Activated naive CD4-positive, alpha-beta T cell treated with Interleukin-2 at 50 U/mL for 16 hours (primary cell): ENCODE data around the gene TMED8.
"Not testable (repeated sequence)": the region's sequence is repeated elsewhere in the genome, so short reads cannot be mapped to it uniquely, and the experiment has no call there.

Experiments used
- DNase-seq: peaks from one replicate; pipeline ENCODE4 v3.0.0-alpha.2; 2020

The TMED8 gene

GRCh38 chr14:77320238-77320935, 56.5 kb downstream of the TMED8 start, which contains the start of gene POMT2:
Gene POMT2 (minus strand): TSS chr14:77320883. CDS start chr14:77320681, 202 bp downstream.
- peak; percentile 93 for DNase-seq

- DNase-seq, result no peak
These were observed 57.5 kb downstream of the TMED8 start for GRCh38 chr14:77319422-77319821.

GRCh38 chr14:77318756-77319155, 58.1 kb downstream of the TMED8 start:
- not testable (repeated sequence) for DNase-seq

- no peak for DNase-seq
These were observed 58.8 kb downstream of the TMED8 start for GRCh38 chr14:77318006-77318553.

GRCh38 chr14:77316872-77317301, 60.0 kb downstream of the TMED8 start:
- no peak for DNase-seq

- DNase-seq, result no peak
These were observed 60.7 kb downstream of the TMED8 start for GRCh38 chr14:77316195-77316505.

- DNase-seq, result no peak
These were observed 62.1 kb downstream of the TMED8 start for GRCh38 chr14:77314539-77315457.

GRCh38 chr14:77314043-77314442, 62.9 kb downstream of the TMED8 start:
- DNase-seq, result no peak

GRCh38 chr14:77313371-77313770, 63.5 kb downstream of the TMED8 start:
- no peak for DNase-seq

- DNase-seq, result no peak
These were observed 65.7 kb downstream of the TMED8 start for GRCh38 chr14:77311217-77311616.

- no peak for DNase-seq
These were observed 66.9 kb downstream of the TMED8 start for GRCh38 chr14:77310026-77310425.

GRCh38 chr14:77309131-77309530, 67.8 kb downstream of the TMED8 start:
- no peak for DNase-seq

- DNase-seq, result no peak
These were observed 69.9 kb downstream of the TMED8 start for GRCh38 chr14:77306851-77307496.

GRCh38 chr14:77306416-77306815, 70.5 kb downstream of the TMED8 start:
- no peak for DNase-seq

GRCh38 chr14:77305696-77306095, 71.2 kb downstream of the TMED8 start:
- DNase-seq, result no peak

GRCh38 chr14:77303417-77304156, 73.3 kb downstream of the TMED8 start:
- peak; percentile 40 for DNase-seq

GRCh38 chr14:77302926-77303325, 74.0 kb downstream of the TMED8 start:
- peak; percentile 43 for DNase-seq

GRCh38 chr14:77301103-77301502, 75.8 kb downstream of the TMED8 start:
- peak; percentile 58 for DNase-seq

GRCh38 chr14:77299771-77300170, 77.1 kb downstream of the TMED8 start:
- no peak for DNase-seq

GRCh38 chr14:77296906-77297305, 80.0 kb downstream of the TMED8 start:
- DNase-seq, result no peak

GRCh38 chr14:77296155-77296554, 80.7 kb downstream of the TMED8 start:
- no peak for DNase-seq

GRCh38 chr14:77290705-77291104, 86.2 kb downstream of the TMED8 start:
- no peak for DNase-seq

- DNase-seq, result no peak
These were observed 90.3 kb downstream of the TMED8 start for GRCh38 chr14:77286576-77286975.
